ENCODE data around the gene PPP6R2.

PPP6R2 gene

DNA sequence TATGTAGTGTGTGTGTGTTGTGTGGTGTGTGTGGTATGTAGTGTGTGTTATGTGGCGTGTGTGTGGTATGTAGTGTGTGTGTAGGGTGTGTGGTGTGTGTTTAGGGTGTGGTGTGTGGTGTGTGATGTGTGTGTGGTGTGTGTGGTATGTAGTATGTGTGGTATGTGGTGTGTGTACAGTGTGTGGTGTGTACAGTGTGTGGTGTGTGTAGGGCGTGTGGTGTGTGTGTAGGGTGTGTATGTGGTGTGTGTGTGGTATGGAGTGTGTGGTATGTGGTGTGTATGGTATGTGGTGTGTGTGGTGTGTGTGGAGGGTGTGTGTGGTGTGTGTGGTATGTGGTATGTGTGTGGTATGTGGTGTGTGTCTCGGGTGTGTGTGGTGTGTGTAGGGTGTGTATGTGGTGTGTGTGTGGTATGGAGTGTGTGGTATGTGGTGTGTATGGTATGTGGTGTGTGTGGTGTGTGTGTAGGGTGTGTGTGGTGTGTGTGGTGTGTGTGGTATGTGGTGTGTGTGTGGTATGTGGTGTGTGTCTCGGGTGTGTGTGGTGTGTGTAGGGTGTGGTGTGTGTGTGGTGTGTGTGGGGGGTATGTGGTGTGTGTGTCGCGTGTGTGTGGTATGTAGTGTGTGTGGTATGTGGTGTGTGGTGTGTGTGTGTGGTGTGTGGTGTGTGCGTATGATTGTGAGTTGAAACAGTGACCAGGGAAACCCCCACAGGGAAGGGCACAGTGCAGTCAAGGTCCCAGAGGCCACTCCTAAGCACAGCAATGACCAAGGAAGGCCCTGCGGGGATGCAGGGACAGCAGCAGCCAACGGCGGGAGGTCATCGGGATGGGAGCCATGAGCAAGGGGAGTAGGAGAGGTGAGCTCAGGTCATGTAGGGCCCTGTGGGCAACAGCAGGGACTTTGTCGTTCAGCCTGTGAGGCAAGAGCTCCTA, 2.9 kb upstream of the PPP6R2 start:
- Histone ChIP-seq H3K4me3 (no peak overlapping the region), H3K27ac (no peak overlapping the region)
- DNase-seq (ENCODE audit: low spot score): no peak
- TF ChIP-seq, protein P1, sequence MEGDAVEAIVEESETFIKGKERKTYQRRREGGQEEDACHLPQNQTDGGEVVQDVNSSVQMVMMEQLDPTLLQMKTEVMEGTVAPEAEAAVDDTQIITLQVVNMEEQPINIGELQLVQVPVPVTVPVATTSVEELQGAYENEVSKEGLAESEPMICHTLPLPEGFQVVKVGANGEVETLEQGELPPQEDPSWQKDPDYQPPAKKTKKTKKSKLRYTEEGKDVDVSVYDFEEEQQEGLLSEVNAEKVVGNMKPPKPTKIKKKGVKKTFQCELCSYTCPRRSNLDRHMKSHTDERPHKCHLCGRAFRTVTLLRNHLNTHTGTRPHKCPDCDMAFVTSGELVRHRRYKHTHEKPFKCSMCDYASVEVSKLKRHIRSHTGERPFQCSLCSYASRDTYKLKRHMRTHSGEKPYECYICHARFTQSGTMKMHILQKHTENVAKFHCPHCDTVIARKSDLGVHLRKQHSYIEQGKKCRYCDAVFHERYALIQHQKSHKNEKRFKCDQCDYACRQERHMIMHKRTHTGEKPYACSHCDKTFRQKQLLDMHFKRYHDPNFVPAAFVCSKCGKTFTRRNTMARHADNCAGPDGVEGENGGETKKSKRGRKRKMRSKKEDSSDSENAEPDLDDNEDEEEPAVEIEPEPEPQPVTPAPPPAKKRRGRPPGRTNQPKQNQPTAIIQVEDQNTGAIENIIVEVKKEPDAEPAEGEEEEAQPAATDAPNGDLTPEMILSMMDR (IDR thresholded peaks at IDR 0.05): no peak

GRCh38 chr22:50341977-50342650, 1.0 kb upstream of the PPP6R2 start:
- TF ChIP-seq, protein P1 (IDR thresholded peaks at IDR 0.05): peak; percentile 94
- peak overlapping the region; percentile 94 for H3K4me3 ChIP-seq
- peak; percentile 88 for DNase-seq (ENCODE audit: low spot score)
- peak overlapping the region in 1 of 2 donors; percentile 87 for H3K27ac ChIP-seq

GRCh38 chr22:50343541-50343935, 411 bp downstream of the PPP6R2 start:
- no peak for DNase-seq (ENCODE audit: low spot score)
- Histone ChIP-seq H3K4me3 (peak overlapping the region; percentile 94), H3K27ac (peak overlapping the region; percentile 62 to 87)
- TF ChIP-seq, protein P1 (IDR thresholded peaks at IDR 0.05): no peak

DNA sequence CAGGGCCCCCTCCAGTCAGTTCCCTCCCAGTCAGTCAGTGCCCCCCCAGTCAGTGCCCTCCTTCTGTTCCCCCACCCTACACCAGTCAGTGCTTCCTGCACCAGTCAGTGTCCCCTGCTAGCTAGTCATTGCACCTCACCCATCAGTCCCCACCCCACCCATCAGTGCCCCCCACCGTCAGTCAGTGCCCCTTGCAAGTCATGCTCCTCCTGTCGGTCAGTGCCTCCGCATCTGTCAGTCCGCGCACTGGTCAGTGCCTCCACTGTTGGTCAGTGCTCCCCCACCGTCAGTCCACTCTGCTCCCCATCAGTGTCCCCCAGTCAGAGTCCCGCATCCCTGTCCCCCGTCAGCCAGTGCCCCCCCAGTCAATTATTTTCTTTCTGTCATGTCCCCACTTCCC, 3.3 kb downstream of the PPP6R2 start:
- DNase-seq (ENCODE audit: low spot score): no peak
- TF ChIP-seq, protein P1 (IDR thresholded peaks at IDR 0.05): no peak
- no peak overlapping the region for H3K4me3 ChIP-seq
- H3K27ac ChIP-seq: no peak overlapping the region

GRCh38 chr22:50347157-50347556, 4.0 kb downstream of the PPP6R2 start:
- TF ChIP-seq, protein P1 (IDR thresholded peaks at IDR 0.05): no peak
- no peak for DNase-seq (ENCODE audit: low spot score)
- H3K27ac ChIP-seq: no peak overlapping the region
- no peak overlapping the region for H3K4me3 ChIP-seq

DNA sequence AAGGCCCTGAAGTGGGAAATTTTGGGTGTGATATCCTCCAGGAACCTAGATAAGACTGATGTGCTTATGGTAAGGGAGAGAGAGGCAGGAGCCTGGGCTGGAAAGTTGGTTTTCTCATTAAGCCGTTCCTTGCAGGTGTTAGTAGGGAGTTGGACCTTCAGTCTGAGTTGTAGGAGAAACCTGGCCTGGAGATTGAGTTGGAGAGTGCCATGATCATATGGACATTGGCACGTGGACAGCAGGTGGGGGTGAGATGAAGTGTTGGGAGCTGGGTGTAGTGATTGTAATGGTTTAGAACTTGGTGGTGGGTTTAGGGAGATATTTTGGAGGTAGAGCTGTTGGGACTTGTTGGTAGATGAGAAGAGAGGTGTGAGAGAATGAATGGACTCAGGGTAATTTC, 4.9 kb downstream of the PPP6R2 start:
- H3K4me3 ChIP-seq: no peak overlapping the region
- TF ChIP-seq, protein P1 (IDR thresholded peaks at IDR 0.05): no peak
- DNase-seq (ENCODE audit: low spot score): no peak
- no peak overlapping the region for H3K27ac ChIP-seq

Data from coronary artery (tissue), 2 donors.